OCI-LY3 (cell line): ENCODE measurements around the gene KIR3DL3.
"Not testable (repeated sequence)": the region's sequence is repeated elsewhere in the genome, so short reads cannot be mapped to it uniquely, and the experiment has no call there.

Experiments used
- H2AFZ ChIP-seq: fragments of 200-600, 300-600 bp; shearing (Covaris generic); 2 replicates; pipeline ENCODE4 v1.6.0; 2014; ENCODE audit warnings: antibody characterized with exemption, low read depth, low read length
- H3K27ac ChIP-seq: fragments of 200-600, 300-600 bp; sonication (generic); 2 replicates; pipeline ENCODE4 v1.5.1; 2014; ENCODE audit warnings: mild to moderate bottlenecking, low read length, moderate library complexity, mixed read lengths
- H3K27me3 ChIP-seq: fragments of 200-600, 300-600 bp; sonication (generic); 2 replicates; pipeline ENCODE4 v1.6.1; 2014; ENCODE audit warnings: low read depth, low read length, mixed read lengths
- H3K36me3 ChIP-seq: fragments of 200-600, 300-600 bp; sonication (generic); replicated peaks from 2 replicates; pipeline ENCODE3; 2014; ENCODE audit warnings: low read depth, low read length, mixed read lengths
- H3K4me1 ChIP-seq: fragments of 300-600, 200-600 bp; sonication (generic); 2 replicates; pipeline ENCODE4 v1.6.1; 2014; ENCODE audit warnings: low read length, mixed read lengths
- H3K4me2 ChIP-seq: fragments of 200-600, 300-600 bp; sonication (generic); 2 replicates; pipeline ENCODE4 v1.6.1; 2014; ENCODE audit warnings: low read length, mixed read lengths
- H3K4me3 ChIP-seq: fragments of 300-600, 200-600 bp; sonication (generic); 2 replicates; pipeline ENCODE4 v1.5.1; 2014; ENCODE audit warnings: antibody characterized with exemption, mild to moderate bottlenecking, low read length, moderate library complexity
- H3K79me2 ChIP-seq: fragments of 300-600, 200-600 bp; shearing (Covaris generic); 2 replicates; pipeline ENCODE4 v1.6.1; 2014; ENCODE audit warnings: mild to moderate bottlenecking, low read length, mixed read lengths
- H3K9ac ChIP-seq: fragments of 300-600, 200-600 bp; shearing (Covaris generic); 2 replicates; pipeline ENCODE4 v1.6.0; 2014; ENCODE audit warnings: mild to moderate bottlenecking, low read length, moderate library complexity
- H3K9me3 ChIP-seq: fragments of 200-600, 300-600 bp; shearing (Covaris generic); 2 replicates; pipeline ENCODE4 v1.6.1; 2014; ENCODE audit warnings: low read length, mixed read lengths; ENCODE audit not compliant: insufficient read depth
- H4K20me1 ChIP-seq: fragments of 200-600, 300-600 bp; sonication (generic); 2 replicates; pipeline ENCODE4 v1.6.1; 2016; ENCODE audit warnings: low read length, mixed read lengths; ENCODE audit not compliant: insufficient read depth

The KIR3DL3 gene

GRCh38 chr19:54766464-54766863 is 42.2 kb downstream of the KIR3DL3 start:
- not testable (repeated sequence) for H3K36me3 ChIP-seq, H2AFZ ChIP-seq, H3K27me3 ChIP-seq, H3K27ac ChIP-seq, H3K9me3 ChIP-seq, H3K4me2 ChIP-seq, H3K9ac ChIP-seq, H3K4me1 ChIP-seq, H3K79me2 ChIP-seq, H3K4me3 ChIP-seq, H4K20me1 ChIP-seq

- not testable (repeated sequence) for H2AFZ ChIP-seq, H3K27ac ChIP-seq, H3K79me2 ChIP-seq, H4K20me1 ChIP-seq, H3K27me3 ChIP-seq, H3K36me3 ChIP-seq, H3K4me2 ChIP-seq, H3K9ac ChIP-seq, H3K4me1 ChIP-seq, H3K4me3 ChIP-seq, H3K9me3 ChIP-seq
These were observed 45.4 kb downstream of the KIR3DL3 start, which contains the start of gene KIR2DL1 for GRCh38 chr19:54769646-54770045. KIR2DL1 (plus strand) TSS chr19:54769793; CDS start chr19:54769851, 58 bp downstream.

GRCh38 chr19:54770511-54770910 is 46.3 kb downstream of the KIR3DL3 start:
- H3K79me2 ChIP-seq, H3K4me3 ChIP-seq, H3K4me1 ChIP-seq, H3K4me2 ChIP-seq, H3K9me3 ChIP-seq, H4K20me1 ChIP-seq, H3K27ac ChIP-seq, H3K9ac ChIP-seq, H3K36me3 ChIP-seq, H2AFZ ChIP-seq, H3K27me3 ChIP-seq: not testable (repeated sequence)

- not testable (repeated sequence) for H3K79me2 ChIP-seq, H2AFZ ChIP-seq, H3K27me3 ChIP-seq, H4K20me1 ChIP-seq, H3K9ac ChIP-seq, H3K9me3 ChIP-seq, H3K4me2 ChIP-seq, H3K27ac ChIP-seq, H3K4me1 ChIP-seq, H3K4me3 ChIP-seq, H3K36me3 ChIP-seq
These were observed 47.0 kb downstream of the KIR3DL3 start for GRCh38 chr19:54771018-54771960.

- not testable (repeated sequence) for H3K27ac ChIP-seq, H3K79me2 ChIP-seq, H3K4me1 ChIP-seq, H3K9ac ChIP-seq, H3K9me3 ChIP-seq, H3K36me3 ChIP-seq, H3K4me3 ChIP-seq, H2AFZ ChIP-seq, H3K4me2 ChIP-seq, H3K27me3 ChIP-seq, H4K20me1 ChIP-seq
These were observed 48.4 kb downstream of the KIR3DL3 start for GRCh38 chr19:54772666-54773065.

- H2AFZ ChIP-seq, H3K27ac ChIP-seq, H3K4me3 ChIP-seq, H3K27me3 ChIP-seq, H4K20me1 ChIP-seq, H3K4me1 ChIP-seq, H3K36me3 ChIP-seq, H3K4me2 ChIP-seq, H3K9me3 ChIP-seq, H3K79me2 ChIP-seq, H3K9ac ChIP-seq: not testable (repeated sequence)
These were observed 51.0 kb downstream of the KIR3DL3 start for GRCh38 chr19:54775095-54775815.

GRCh38 chr19:54775830-54776229 is 51.6 kb downstream of the KIR3DL3 start:
- not testable (repeated sequence) for H3K4me2 ChIP-seq, H3K4me3 ChIP-seq, H3K27ac ChIP-seq, H2AFZ ChIP-seq, H4K20me1 ChIP-seq, H3K9ac ChIP-seq, H3K9me3 ChIP-seq, H3K4me1 ChIP-seq, H3K27me3 ChIP-seq, H3K79me2 ChIP-seq, H3K36me3 ChIP-seq

- H3K9me3 ChIP-seq, H3K4me1 ChIP-seq, H3K27me3 ChIP-seq: not testable (repeated sequence)
These were observed 53.6 kb downstream of the KIR3DL3 start for GRCh38 chr19:54777851-54778250.

GRCh38 chr19:54778896-54779295 is 54.7 kb downstream of the KIR3DL3 start:
- not testable (repeated sequence) for H3K27me3 ChIP-seq, H4K20me1 ChIP-seq, H3K4me2 ChIP-seq, H3K79me2 ChIP-seq, H3K36me3 ChIP-seq, H3K9ac ChIP-seq, H3K4me1 ChIP-seq, H3K9me3 ChIP-seq, H3K27ac ChIP-seq, H2AFZ ChIP-seq, H3K4me3 ChIP-seq

More at GRCh38 chr19:54777851-54778250, 53.6 kb downstream of the KIR3DL3 start:
- not testable (repeated sequence) for H3K36me3 ChIP-seq, H4K20me1 ChIP-seq, H2AFZ ChIP-seq, H3K4me2 ChIP-seq, H3K4me3 ChIP-seq, H3K27ac ChIP-seq, H3K9ac ChIP-seq, H3K79me2 ChIP-seq
